Activated T-helper 1 cell treated with anti-CD3 and anti-CD28 coated beads, Interleukin-12 subunit alpha, Interleukin-12 subunit beta, Interleukin-2, Interleukin-4 antibody, amounts not matched to agents 30 ng/mL and 10 ng/mL and 1 ng/mL, durations not matched to agents 14 hours and 24 hours and 36 hours (primary cell): ENCODE data around the gene KBTBD12. TPM values are rescaled to one million over a fixed set of nuclear protein-coding genes. Genes with fewer than 3 reads are reported as not detected.

Experiments used
- DNase-seq: peaks from one replicate; pipeline ENCODE4 v3.0.0; 2021; ENCODE audit warnings: low spot score
- H3K27ac Mint-ChIP-seq: one replicate; pipeline ENCODE4 v1.8.0; 2021; ENCODE audit warnings: mild to moderate bottlenecking, mixed read lengths
- H3K27me3 Mint-ChIP-seq: one replicate; pipeline ENCODE4 v1.8.0; 2022; ENCODE audit warnings: mild to moderate bottlenecking, moderate library complexity, mixed read lengths; ENCODE audit not compliant: insufficient read depth
- H3K36me3 Mint-ChIP-seq: one replicate; pipeline ENCODE4 v1.8.0; 2021; ENCODE audit warnings: low read depth, mixed read lengths
- H3K4me1 Mint-ChIP-seq: one replicate; pipeline ENCODE4 v1.8.0; 2021; ENCODE audit warnings: low read depth, mixed read lengths
- H3K4me3 Mint-ChIP-seq: one replicate; pipeline ENCODE4 v1.8.0; 2021; ENCODE audit warnings: mild to moderate bottlenecking, moderate library complexity, mixed read lengths
- H3K9me3 Mint-ChIP-seq: one replicate; pipeline ENCODE4 v1.8.0; 2021; ENCODE audit warnings: mixed read lengths
- intact Hi-C: fragments of 100-400 bp; cut with micrococcal nuclease; formaldehyde crosslinking; loops from one replicate; pipeline ENCODE4 v1.15.1; 2024
- total RNA-seq: library from RNA; stranded (reverse); gene quantifications from 2 replicates; pipeline ENCODE4 v1.2.3, GENCODE V29; 2022

The KBTBD12 gene
- total RNA-seq, 1 donor from 2014 or later = not detected

GRCh38 chr3:127962937-127963336 is 47.9 kb downstream of the KBTBD12 start:
- Mint-ChIP-seq H3K27me3 (peaks cover 30% of the 10 kb centered on the region), H3K4me3 (no peak overlapping the region), H3K36me3 (no peaks in the 10 kb centered on the region), H3K4me1 (no peaks in the 10 kb centered on the region), H3K9me3 (no peaks in the 10 kb centered on the region), H3K27ac (no peak overlapping the region)
- no peak for DNase-seq
- intact Hi-C loops = no loop called here

- Mint-ChIP-seq H3K27me3 (peaks cover 35% of the 10 kb centered on the region), H3K9me3 (no peaks in the 10 kb centered on the region), H3K4me3 (no peak overlapping the region), H3K36me3 (no peaks in the 10 kb centered on the region), H3K4me1 (no peaks in the 10 kb centered on the region), H3K27ac (no peak overlapping the region)
- no peak for DNase-seq
- intact Hi-C loops = no loop called here
Observed at GRCh38 chr3:127964053-127964452, 49.0 kb downstream of the KBTBD12 start.

GRCh38 chr3:127964816-127965215 is 49.8 kb downstream of the KBTBD12 start:
- Mint-ChIP-seq H3K36me3 (no peaks in the 10 kb centered on the region), H3K4me1 (no peaks in the 10 kb centered on the region), H3K27ac (no peak overlapping the region), H3K4me3 (no peak overlapping the region), H3K27me3 (peaks cover 39% of the 10 kb centered on the region), H3K9me3 (no peaks in the 10 kb centered on the region)
- no peak for DNase-seq
- intact Hi-C loops = no loop called here

- no peaks in the 10 kb centered on the region for H3K36me3 Mint-ChIP-seq
- DNase-seq = no peak
- intact Hi-C loops = no loop called here
- peaks cover 34% of the 10 kb centered on the region for H3K27me3 Mint-ChIP-seq
- no peak overlapping the region for H3K27ac Mint-ChIP-seq
- H3K9me3 Mint-ChIP-seq = no peaks in the 10 kb centered on the region
- H3K4me3 Mint-ChIP-seq = no peak overlapping the region
- no peaks in the 10 kb centered on the region for H3K4me1 Mint-ChIP-seq
Observed at GRCh38 chr3:127967316-127967715, 52.3 kb downstream of the KBTBD12 start.

- peaks cover 38% of the 10 kb centered on the region for H3K27me3 Mint-ChIP-seq
- no peaks in the 10 kb centered on the region for H3K36me3 Mint-ChIP-seq
- H3K27ac Mint-ChIP-seq = no peak overlapping the region
- H3K4me1 Mint-ChIP-seq = no peaks in the 10 kb centered on the region
- no peak for DNase-seq
- no peaks in the 10 kb centered on the region for H3K9me3 Mint-ChIP-seq
- intact Hi-C loops = loop anchor here (1.0 to 2.0 kb wide), 3 partner anchors 280 to 396 kb away; no protein-coding TSS in a partner anchor
- H3K4me3 Mint-ChIP-seq = no peak overlapping the region
Observed at GRCh38 chr3:127970966-127971592, 56.0 kb downstream of the KBTBD12 start.

GRCh38 chr3:127974226-127974625 is 59.2 kb downstream of the KBTBD12 start:
- H3K27me3 Mint-ChIP-seq = peaks cover 33% of the 10 kb centered on the region
- H3K27ac Mint-ChIP-seq = no peak overlapping the region
- no peaks in the 10 kb centered on the region for H3K36me3 Mint-ChIP-seq
- intact Hi-C loops = no loop called here
- no peak overlapping the region for H3K4me3 Mint-ChIP-seq
- no peak for DNase-seq
- H3K4me1 Mint-ChIP-seq = no peaks in the 10 kb centered on the region
- H3K9me3 Mint-ChIP-seq = no peaks in the 10 kb centered on the region

DNA sequence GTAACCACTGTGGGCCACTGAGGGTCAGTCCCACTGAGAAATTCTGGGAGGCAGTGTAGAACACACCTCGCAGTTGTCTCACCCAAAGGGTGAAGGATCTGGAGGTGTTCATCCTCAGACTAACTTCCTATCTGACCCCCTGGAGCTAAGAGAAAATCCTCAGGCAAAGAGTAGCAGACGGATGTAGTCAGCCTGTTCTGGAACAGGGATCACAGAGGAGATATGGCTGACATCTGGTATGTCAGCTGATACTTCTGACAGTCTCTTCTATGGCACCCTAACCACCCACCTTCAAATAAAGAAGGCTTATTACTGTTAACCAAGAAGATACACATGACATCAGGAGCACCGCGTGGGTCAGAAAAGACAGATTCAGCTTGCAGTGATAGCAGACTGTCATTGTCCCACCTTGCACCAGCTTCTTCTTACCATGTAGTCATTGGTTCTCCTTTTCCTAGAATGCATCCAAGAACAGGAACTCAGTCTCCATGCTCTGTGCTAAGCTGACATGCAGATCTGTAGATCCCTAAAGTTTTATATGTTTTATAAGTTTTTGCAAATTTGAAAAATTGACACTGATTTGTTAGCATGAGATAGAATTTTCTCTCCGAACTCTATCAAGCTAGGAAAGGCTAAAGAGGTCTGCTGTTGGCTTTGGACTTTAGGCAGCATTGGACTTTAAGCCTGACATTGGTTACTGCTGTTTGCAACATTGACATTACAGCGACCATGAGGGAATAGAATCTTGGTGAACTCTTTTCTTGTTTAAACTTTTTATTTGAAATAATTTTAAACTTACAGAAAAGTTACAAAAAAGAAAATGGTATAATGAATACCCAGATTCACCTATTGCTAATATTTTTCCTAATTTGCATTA is 60.4 kb downstream of the KBTBD12 start:
- intact Hi-C loops = no loop called here
- Mint-ChIP-seq H3K27me3 (peaks cover 28% of the 10 kb centered on the region), H3K27ac (no peak overlapping the region), H3K4me1 (no peaks in the 10 kb centered on the region), H3K9me3 (no peaks in the 10 kb centered on the region), H3K36me3 (no peaks in the 10 kb centered on the region), H3K4me3 (no peak overlapping the region)
- DNase-seq = no peak

- no peak for DNase-seq
- intact Hi-C loops = no loop called here
- no peaks in the 10 kb centered on the region for H3K36me3 Mint-ChIP-seq
- no peaks in the 10 kb centered on the region for H3K9me3 Mint-ChIP-seq
- no peak overlapping the region for H3K4me3 Mint-ChIP-seq
- no peaks in the 10 kb centered on the region for H3K4me1 Mint-ChIP-seq
- peaks cover 26% of the 10 kb centered on the region for H3K27me3 Mint-ChIP-seq
- H3K27ac Mint-ChIP-seq = no peak overlapping the region
Observed at GRCh38 chr3:127978636-127979035, 63.6 kb downstream of the KBTBD12 start.

GRCh38 chr3:127979473-127979872 is 64.4 kb downstream of the KBTBD12 start:
- Mint-ChIP-seq H3K4me1 (no peaks in the 10 kb centered on the region), H3K27ac (no peak overlapping the region), H3K27me3 (peaks cover 21% of the 10 kb centered on the region), H3K9me3 (no peaks in the 10 kb centered on the region), H3K36me3 (no peaks in the 10 kb centered on the region), H3K4me3 (no peak overlapping the region)
- intact Hi-C loops = no loop called here
- DNase-seq = no peak

GRCh38 chr3:127981097-127981496 is 66.1 kb downstream of the KBTBD12 start:
- Mint-ChIP-seq H3K36me3 (no peaks in the 10 kb centered on the region), H3K27ac (no peak overlapping the region)
- intact Hi-C loops = no loop called here

GRCh38 chr3:127982155-127982554 is 67.1 kb downstream of the KBTBD12 start:
- no peak for DNase-seq
- H3K27ac Mint-ChIP-seq = no peak overlapping the region
- no peaks in the 10 kb centered on the region for H3K36me3 Mint-ChIP-seq
- H3K9me3 Mint-ChIP-seq = no peaks in the 10 kb centered on the region
- H3K4me3 Mint-ChIP-seq = no peak overlapping the region
- H3K27me3 Mint-ChIP-seq = peaks cover 17% of the 10 kb centered on the region
- intact Hi-C loops = no loop called here
- no peaks in the 10 kb centered on the region for H3K4me1 Mint-ChIP-seq

More at GRCh38 chr3:127981097-127981496, 66.1 kb downstream of the KBTBD12 start:
- Mint-ChIP-seq H3K4me1 (no peaks in the 10 kb centered on the region), H3K27me3 (peaks cover 17% of the 10 kb centered on the region), H3K4me3 (no peak overlapping the region), H3K9me3 (no peaks in the 10 kb centered on the region)
- no peak for DNase-seq

GRCh38 chr3:127984241-127984975 is 69.4 kb downstream of the KBTBD12 start:
- Mint-ChIP-seq H3K27me3 (peaks cover 6% of the 10 kb centered on the region), H3K4me1 (no peaks in the 10 kb centered on the region), H3K9me3 (no peaks in the 10 kb centered on the region), H3K4me3 (no peak overlapping the region), H3K27ac (no peak overlapping the region), H3K36me3 (no peaks in the 10 kb centered on the region)
- intact Hi-C loops = no loop called here
- no peak for DNase-seq

- no peak for DNase-seq
- Mint-ChIP-seq H3K27ac (no peak overlapping the region), H3K4me1 (no peaks in the 10 kb centered on the region), H3K36me3 (no peaks in the 10 kb centered on the region), H3K9me3 (no peaks in the 10 kb centered on the region), H3K4me3 (no peak overlapping the region), H3K27me3 (peaks cover 6% of the 10 kb centered on the region)
- intact Hi-C loops = no loop called here
Observed at GRCh38 chr3:127985216-127985615, 70.2 kb downstream of the KBTBD12 start.
